SW480 (cell line): Measurements from ENCODE around the gene SIGLEC9.

Experiments used
- DNase-seq: peaks from one replicate; pipeline ENCODE4 v3.0.0-alpha.2; 2016; ENCODE audit warnings: low spot score

The SIGLEC9 gene

DNA sequence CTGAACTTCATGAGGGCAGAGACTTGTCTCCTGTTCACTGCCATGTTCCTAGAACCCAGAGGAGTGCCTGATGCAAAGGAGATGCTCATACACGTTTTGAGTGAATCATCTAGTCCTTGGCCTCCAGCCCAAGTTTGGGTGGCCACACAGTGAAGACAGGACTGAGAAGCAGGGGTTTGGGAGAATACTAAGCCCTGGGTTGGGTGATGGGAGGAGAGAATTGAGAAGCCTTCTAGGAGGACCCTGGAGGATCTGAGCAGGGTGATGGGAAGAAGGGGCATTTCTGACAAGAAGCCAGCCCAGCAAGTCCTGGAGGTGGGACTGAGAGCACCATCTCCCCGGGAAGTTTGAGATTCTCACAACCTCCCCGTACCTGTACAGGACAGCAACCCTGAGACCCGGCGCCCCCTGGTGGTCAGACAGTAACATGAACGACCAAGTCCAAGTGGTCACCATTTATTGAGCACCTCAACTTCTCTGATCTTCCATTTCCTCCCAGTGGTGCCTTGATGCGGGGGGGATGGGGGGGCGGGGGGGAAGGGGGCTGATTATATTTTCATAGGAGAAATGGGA, 27.5 kb upstream of the SIGLEC9 start:
- peak; percentile 66 for DNase-seq

DNA sequence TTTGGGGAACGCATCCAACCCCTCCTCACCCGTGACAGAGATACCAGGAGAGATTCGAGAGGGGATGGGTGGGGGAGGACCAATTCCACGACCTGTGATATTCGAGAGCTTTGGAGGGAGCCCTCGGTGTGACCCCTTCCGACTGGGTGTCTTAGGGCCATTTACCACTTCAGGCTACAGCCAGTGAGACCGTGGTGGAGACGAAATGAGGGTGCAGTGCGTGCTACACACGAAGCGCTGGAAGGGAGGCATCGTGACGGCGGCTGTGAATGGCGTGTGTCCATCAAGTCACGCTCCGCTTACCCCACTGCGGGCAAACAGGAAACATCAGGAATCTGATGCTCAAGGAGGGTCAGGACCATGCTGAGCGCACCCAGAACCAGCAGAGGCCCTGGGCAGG, 26.9 kb upstream of the SIGLEC9 start:
- no peak for DNase-seq

DNA sequence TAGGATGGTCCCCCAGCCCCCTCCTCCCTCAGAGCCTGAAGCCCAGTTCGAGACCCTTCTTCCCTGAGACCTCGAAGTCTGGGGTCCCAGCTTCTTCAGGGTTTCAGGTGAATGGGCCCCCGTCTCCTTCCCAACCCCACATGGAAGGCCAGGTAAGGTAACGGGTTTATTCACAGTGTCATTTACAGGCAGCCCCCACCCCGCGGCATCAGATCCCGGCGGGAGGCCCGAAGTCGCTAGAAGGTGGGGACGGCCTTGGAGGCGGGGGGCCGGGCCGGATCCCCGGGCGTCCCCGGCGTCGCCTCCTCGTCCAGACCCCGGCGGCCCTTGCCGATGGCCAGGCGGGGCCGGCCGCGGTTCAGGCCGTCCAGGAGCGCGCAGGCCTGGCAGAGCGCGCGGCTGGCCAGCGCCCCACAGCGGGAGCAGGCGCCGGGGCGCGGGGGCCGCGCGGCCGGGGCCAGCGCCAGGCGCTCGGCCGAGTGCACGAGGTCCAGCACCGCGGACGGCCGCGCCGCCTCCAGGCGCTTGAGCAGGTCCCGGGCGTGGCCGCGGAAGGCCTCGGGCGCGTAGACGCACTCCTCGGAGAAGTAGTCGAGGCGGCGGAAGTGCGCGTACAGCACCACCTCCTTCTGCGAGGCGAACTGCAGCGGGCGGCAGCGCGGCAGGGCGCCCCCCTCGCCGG, 26.2 kb upstream of the SIGLEC9 start:
- DNase-seq, result no peak

DNA sequence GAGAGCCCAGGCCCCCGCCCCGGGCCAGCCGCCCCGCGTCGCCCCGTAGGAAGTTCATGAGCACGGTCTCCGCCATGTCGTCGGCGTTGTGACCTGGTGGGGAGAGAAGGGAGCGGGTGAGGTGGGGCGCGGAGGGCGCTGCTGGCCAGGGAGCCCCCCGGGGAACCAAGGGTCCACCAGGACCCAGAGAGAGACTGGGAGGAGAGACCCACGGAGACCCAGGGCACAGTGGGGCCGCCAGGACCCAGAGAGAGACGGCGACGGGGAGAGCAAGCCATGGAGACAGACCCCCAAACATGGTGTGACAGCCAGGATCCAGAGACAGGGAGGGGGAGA, 25.7 kb upstream of the SIGLEC9 start:
- no peak for DNase-seq

DNA sequence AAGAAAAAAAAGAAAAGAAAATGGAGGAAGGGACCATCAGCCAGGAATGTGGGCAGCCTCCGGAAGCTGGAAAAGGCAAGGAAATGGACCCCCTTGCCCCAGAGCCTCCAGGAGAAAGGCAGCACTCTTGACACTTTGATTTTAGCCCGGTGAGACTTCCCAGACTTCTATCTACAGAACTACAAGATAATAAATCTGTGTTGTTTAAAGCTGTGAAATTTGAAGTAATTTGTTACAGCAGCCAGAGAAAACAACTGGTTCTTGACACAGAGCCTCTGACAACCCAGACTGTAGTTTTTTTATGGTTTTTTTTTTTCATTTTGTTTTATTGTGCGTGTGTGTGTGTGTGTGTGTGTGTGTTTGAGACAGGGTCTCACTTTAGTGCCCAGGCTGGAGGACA, 24.1 kb upstream of the SIGLEC9 start:
- DNase-seq, result no peak

DNA sequence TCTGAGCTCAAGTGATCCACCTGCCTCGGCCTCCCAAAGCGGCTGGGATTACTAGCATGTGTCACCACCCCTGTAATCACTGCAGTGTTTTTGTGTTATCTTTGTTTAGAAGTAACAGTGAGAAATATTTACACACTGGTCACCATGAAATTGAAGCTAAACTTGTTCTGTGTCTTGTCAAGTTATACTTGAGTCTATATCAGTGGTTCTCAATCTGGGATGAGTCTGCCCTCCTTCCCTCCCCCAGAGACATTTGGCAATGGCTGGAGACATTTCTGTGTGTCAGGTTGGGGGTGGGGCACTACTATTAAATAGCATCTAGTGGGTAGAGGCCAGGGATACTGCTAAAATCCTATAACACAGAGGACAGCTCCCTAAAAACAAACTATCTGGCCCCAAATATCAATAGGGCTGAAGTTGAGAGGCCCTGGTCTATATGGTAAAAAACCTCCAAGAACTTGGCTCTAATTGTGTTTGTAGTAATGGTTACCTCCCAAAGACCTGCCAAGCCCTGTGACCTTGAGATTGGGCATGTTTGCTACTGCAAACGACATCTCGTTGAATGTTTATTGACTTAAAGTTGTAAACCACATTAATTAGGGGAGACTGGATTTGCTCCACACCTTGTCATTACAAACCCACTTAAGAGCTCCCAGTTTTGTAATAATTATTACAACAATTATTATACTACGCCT, 23.4 kb upstream of the SIGLEC9 start:
- no peak for DNase-seq

DNA sequence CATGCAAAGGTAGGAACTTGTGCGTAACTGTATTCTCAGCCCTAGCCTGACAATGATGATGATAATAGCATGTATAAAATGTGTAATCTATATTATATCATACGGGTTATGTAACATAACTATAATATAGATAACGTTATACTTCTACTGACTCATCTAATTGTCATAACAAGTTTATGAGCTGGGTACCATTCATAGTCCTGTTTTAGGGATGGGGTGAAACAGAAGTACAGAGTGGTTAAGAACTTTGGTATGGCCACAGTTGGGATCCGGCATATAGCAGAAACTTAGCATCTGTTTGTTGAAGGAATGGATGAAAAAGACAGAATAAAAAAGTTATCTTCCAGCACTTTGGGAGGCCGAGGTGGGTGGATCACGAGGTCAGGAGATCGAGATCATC, 21.7 kb upstream of the SIGLEC9 start:
- no peak for DNase-seq

DNA sequence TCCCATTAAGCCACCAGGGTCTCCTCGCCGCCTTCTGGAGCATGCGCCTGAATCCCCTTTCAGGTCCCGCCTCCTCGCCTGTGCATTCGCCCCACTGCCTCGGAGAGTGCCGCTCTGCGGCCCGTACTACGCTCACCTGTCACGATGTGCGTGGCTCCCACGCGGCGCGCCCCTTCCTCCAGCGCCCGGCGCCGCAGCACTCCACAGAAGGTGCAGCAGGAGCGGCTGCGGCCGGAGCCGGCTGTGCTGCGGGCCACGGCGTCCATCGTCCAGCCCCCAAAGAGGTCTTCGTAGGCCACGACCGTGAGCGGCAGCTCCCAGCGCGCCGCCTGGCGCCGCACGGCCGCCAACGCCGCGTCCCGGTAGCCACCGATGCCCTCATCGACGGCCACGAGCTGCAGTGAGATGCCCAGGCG, 20.8 kb upstream of the SIGLEC9 start:
- DNase-seq, result no peak

DNA sequence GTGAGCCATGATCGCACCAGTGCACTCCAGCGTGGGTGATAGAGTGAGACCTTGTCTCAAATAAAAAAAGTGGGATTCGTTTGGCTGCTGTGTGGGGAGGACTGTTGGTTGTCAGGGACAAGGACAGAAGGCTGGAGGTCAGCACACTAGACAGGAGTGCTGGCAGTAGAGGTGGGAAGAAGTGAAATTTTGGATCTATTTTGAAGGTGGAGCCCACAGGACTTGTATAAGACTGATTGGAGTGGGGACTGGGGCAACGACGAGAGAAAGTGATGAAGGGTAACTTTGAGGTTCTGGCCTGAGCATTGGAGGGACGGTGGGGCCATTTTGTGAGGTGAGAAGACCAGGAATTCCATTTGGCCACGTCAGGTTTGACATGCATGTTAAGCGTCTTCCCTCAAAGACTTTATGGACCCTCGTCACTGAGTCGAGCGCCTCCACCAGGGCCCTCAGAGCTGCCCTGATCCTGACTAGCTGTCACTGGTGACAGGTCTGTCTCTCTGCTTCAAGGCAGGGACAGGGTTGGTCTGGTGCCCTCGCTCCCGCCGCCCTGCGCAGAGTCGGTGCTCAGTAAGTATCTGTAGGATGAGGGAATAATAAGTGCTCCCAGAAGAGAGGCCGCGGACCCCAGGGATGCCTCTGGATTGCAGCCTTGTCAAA, 17.2 kb upstream of the SIGLEC9 start:
- DNase-seq, result peak; percentile 41

DNA sequence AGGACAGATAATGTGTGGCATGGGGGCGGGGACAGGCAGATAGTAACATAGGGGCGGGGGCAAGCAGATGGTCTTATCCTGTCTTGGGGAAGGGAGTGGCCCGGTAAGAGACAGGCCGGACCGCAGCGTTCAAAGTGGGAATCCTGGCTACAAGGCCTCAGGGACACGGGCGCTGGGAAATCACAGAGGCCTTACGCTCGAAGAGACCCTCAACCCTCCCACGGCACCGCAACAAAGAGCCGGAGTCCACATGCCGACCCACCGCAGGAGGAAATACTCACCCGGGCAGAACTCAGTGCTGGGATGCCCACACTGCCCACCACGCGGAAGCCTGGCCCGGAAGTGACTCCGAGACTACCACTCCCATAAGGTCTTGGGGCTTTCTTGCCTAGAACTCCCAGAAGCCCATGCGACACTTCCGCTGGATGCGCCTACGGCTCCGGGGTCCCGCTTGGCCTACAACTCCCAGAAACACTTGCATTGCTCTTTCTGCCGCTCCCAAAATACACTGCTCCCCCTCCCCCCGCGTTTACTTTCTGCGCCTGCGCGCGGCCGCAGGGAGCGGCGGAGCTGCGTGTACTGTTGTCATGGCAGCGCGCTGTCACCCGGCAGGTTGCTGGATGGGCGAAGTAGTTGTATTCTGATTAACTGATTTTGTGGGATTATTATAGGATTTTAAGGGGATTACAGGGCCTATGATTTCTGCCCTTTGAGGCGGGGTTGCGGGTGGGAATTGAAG, 16.5 kb upstream of the SIGLEC9 start, which contains the start of gene CTU1:
CTU1 (minus strand) TSS at position 344 of the 739 bp plus-strand sequence. CDS start 3,840 bp downstream, outside the sequence.
- peak; percentile 100 for DNase-seq

DNA sequence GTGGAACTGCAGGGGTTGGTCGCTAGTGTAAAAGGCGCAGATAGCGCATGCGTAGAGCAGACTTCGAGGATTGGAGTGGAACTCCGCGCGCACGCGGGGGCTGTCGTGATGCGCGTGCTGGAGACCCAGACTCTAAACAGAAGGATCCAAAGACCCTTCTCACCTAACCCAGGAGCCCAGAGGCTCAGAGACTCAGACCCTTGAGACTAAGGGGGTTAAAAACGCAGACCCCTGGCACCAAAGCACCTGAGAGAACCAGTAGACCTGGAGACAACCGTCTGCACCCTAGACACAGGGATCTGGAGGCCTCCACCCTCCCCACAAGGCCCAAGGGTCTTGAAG, 15.9 kb upstream of the SIGLEC9 start:
- DNase-seq, result no peak

DNA sequence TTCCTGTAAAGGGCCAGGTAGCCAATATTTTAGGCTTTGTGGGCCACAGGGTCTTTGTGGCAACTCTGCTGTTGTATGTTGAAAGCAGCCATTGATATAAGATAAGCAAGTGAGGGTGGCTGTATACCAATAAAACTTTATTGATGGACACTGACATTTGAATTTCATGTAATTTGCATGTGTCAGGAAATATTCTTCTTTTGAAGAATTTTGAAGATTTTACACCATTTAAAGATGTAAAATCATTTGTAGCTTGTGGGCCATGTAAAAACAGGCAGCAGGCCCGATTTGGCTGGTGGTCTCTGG, 14.1 kb upstream of the SIGLEC9 start:
- DNase-seq, result no peak

DNA sequence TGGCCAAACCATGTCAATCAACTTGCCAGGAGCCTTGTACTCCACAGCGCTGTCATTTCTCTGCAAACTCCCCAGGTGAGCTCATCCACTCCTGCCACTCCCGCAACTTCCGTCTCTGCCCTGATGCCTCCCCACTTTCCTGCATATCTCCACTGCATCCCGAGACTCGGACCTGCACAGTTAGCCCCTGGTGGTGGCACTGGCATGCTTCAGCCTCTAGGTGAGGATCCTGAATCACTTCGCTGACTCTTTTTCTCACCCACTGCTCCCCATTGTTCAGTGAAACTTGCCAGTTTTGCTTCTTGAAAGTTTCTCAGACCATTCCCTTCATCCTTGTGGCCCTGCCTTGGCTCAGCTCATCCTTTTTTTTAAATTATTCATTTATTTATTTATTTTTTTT, 13.1 kb upstream of the SIGLEC9 start:
- peak; percentile 67 for DNase-seq

DNA sequence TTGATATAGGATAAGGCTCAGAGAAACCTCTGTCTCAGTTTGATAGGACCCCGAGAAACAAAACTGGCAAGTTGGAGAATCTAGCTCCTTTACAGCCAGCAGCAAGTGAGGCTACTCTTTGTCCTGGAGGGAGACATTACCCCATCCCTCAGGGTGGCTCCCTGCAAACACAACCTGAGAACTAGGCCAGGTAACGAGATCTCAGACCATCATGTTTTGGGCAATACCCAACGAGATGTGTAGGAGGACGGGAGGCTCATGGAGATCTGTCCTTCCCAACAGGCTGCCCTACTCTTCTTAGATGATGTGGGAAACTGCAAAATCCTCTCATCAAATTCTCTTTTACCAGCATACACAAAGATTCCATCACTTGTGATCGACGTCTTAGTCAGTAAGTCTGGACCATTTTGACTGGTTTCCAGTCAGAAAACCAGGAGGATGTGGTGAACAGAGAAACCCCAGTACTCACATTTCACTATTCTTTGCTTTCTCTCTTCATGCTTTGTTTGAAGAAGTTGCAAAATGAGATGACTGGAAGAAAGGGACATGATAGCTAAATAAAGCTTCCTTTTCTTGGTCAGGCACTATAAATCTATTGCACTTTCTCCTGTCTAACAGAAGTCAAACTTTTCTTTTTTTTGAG, 10.5 kb upstream of the SIGLEC9 start:
- DNase-seq, result no peak

DNA sequence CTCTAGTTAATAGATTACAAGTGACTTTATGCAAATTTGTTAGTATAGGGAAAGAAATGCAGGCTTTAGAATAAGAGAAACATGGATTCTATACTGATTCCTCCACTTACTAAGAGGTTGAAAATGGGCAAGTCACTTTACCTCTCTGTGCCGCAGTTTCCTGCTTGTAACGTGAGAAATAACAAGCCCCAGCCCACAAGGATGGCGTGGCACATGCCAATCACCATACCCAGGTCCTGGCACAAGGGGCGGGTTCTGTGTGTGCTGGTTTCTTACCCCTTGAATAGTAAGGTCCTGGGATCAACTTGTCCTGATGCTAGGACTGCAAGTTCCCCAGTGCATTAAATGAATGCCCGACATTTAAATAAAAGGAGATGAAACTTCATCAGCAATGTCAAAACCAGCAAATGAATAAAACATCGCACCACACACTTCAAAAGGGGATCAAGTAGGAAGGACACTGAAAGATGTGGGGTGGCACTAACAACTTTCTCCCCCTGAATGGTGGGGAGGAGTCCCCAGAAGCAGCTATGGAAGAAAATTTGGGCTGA, 7.9 kb upstream of the SIGLEC9 start:
- no peak for DNase-seq

DNA sequence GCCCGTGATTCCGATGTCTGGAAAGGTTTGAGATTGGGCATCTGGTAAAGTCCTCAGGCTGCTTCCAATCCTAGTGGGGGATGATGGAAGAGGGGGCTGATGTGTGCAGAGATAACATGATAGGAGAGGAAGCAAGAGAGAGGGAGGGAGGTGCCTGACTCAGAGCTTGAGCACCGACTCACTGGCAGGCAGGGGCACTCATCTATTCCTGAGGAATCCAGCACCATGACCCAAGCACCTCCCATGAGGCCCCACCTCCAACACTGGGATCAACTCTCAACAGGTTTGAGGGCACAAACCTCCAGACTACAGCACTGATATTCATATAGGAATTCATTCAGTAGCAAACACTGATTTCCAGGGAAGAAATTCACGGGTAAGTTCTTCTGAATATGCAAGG, 5.6 kb upstream of the SIGLEC9 start:
- DNase-seq, result no peak

DNA sequence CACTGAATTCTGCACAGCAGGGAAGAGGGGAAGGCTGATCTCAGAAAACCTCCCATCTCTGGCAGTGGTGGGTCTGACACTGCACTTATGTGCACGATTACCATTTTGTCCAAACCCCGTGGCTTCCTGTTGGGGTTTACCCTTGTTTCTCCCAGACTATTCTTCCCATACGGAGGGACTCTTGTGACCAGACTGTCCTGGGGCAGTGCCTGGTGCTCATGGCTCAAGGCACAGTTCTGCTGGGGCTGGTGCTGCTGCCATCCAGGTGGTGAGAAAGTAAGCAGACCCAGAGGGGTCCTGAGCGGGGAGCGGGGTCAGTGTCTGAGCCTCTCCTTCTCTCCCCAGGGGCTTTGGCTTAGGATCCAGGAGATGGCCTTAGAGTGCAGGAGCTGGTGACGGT, 5.1 kb upstream of the SIGLEC9 start:
- DNase-seq, result no peak

DNA sequence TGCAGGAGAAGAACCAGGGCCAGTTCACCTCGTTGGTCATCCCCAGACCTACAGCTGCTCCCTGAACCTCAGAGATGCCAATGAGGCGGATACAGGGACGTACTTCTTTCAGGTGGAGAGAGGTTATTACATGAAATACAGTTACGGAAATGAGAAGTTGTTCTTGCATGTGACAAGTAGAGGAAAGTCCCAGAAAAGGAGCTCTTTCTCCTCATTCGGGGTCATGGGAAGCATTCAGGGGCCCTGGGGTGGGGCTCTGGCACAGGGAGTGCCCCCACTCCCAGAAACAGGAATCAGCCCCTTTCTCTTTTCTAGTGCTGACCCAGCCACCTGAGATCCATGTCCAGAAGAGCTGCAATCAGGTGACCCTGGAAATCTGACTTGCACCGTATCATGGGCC, 4.5 kb upstream of the SIGLEC9 start:
- no peak for DNase-seq

DNA sequence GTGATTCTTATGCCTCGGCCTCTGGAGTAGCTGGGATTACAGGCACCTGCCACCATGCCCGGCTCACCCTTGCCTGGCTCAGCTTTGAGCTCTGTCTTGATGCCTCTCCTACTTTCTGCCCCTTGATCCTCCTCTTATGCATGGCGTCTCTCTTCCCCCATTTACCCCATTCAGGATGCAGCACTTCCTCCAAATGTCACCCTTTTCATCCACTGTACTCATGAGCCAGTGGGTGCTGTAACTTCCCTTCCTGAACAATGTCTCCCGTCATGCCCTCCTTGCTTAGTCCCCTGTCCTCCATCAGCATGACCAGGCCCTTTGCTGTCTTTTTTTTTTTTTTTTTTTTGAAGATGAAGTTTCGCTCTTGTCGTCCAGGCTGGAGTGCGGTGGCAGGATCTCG, 3.4 kb upstream of the SIGLEC9 start:
- no peak for DNase-seq

DNA sequence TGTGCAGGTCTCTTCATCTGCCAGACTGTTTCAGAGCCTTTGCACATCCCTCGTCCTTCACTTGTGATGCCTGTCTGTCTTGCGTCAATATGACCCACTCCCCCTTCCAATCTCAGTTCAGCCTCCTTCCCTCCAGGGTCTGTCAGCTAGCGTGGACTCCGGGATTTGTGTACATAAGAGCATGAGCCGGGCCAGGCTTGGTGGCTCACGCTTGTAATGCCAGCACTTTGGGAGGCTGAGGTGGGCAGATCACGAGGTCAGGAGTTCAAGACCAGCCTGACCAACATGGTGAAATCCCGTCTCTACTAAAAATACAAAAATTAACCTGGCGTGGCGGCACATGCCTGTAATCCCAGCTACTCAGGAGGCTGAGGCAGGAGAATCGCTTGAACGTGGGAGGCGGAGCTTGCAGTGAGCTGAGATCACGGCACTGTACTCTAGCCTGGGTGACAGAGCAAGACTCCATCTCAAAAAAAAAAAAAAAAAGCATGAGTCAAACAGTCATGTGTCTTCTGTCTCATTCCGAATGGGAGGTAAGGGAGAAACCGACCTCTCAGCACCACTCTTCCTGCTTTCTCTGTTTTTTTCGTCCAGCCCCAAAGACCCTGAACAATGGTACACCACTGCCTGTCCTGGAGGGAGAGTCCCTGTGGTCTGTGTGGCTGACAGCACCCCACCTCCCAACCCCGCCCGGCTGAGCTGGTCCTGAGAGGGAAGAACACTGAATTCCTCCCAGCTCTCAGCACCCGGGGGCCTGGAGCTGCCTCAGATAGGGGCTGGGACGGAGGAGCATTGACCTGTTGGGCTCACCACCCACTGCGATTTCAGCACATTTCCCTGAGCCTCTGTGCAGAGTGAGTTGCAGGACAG, 2.4 kb upstream of the SIGLEC9 start:
- DNase-seq, result no peak

DNA sequence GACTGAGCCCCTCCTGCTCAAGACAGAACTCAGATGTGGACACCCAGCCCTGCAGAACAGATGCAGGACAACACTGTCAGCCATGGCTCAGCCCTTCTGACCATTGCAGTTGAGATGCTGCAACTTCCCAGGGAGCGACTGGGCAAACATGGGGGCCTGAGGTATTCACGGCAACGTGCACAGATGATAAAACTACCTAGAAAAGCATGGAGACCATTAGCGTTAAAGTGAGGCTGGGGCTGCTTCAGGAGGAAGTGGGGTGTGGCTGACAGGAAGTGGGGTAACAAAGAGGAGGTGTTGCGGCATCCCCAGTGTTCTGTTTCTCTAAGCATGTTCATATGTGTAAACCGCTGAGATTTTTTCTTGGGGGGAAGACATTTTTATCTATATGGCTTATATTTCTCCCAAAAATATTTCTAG, 1.3 kb upstream of the SIGLEC9 start:
- no peak for DNase-seq
